Calu3 (cell line): ENCODE results near the gene SGMS2. TPM values are rescaled to one million over a fixed set of nuclear protein-coding genes. Genes with fewer than 3 reads are reported as not detected.

Experiments used
- BruUV-seq: library from RNA; stranded (reverse); fragments of 400-500 nt; replicated peaks from 2 replicates; lab custom pipeline; 2021; lab: Mats Ljungman, UMichigan
- CTCF ChIA-PET: fragments of 300-600 bp; sonication (Branson Sonifier 250); formaldehyde crosslinking; loops from one replicate; lab custom pipeline; 2022; ENCODE audit warnings: antibody characterized with exemption; lab: Charles Lee
- DNase-seq: peaks from one replicate; pipeline ENCODE4 v3.0.0; 2022
- H3K27ac Mint-ChIP-seq: one replicate; pipeline ENCODE4 v1.8.0; 2022; ENCODE audit warnings: mixed read lengths; ENCODE audit not compliant: unreplicated experiment
- H3K27me3 Mint-ChIP-seq: one replicate; pipeline ENCODE4 v1.8.0; 2022; ENCODE audit warnings: mixed read lengths; ENCODE audit not compliant: unreplicated experiment
- H3K36me3 Mint-ChIP-seq: one replicate; pipeline ENCODE4 v1.8.0; 2022; ENCODE audit warnings: mild to moderate bottlenecking, moderate library complexity, mixed read lengths; ENCODE audit not compliant: insufficient read depth, unreplicated experiment
- H3K4me1 Mint-ChIP-seq: one replicate; pipeline ENCODE4 v1.8.0; 2022; ENCODE audit warnings: mild to moderate bottlenecking, low read depth, mixed read lengths; ENCODE audit not compliant: unreplicated experiment
- H3K4me3 Mint-ChIP-seq: one replicate; pipeline ENCODE4 v1.8.0; 2022; ENCODE audit warnings: mild to moderate bottlenecking, low read depth, moderate library complexity, mixed read lengths; ENCODE audit not compliant: unreplicated experiment
- H3K9me3 Mint-ChIP-seq: one replicate; pipeline ENCODE4 v1.8.0; 2022; ENCODE audit warnings: low read depth, mixed read lengths; ENCODE audit not compliant: unreplicated experiment
- CTCF ChIP-seq: fragments of 200-600 bp; IDR thresholded peaks from one replicate; pipeline ENCODE4 v1.8.0; 2022; ENCODE audit warnings: antibody characterized with exemption; ENCODE audit not compliant: unreplicated experiment
- intact Hi-C: fragments of 100-400 bp; cut with micrococcal nuclease; formaldehyde crosslinking; loops from one replicate; pipeline ENCODE4 v1.10.0; 2022; ENCODE audit not compliant: unreplicated experiment
- total RNA-seq: library from RNA; stranded (reverse); gene quantifications from 2 replicates; pipeline ENCODE4 v1.2.3, GENCODE V29; 2022

The SGMS2 gene
- total RNA-seq, 1 experiment from 2014 or later, result 67.2 TPM

DNA sequence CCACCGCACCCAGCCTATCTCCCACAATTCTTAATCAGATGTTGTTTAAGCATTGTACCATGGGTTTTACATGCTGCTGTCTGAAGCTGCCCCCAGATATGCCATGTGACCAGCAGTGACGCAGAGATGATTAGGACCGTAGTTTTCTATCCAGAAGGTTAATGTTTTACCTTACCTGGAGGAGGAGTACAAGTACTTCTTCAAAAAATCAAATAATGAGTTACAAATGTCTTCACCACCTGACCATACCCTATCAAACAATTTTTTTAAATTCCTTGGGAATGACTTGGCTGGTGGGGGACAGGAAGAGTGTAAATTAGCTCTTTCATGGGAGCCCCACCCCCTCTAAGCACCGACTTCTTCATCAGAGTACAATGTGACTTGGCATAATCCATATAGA is 16.2 kb upstream of the SGMS2 start:
- Mint-ChIP-seq H3K36me3 (peaks cover 6% of the 10 kb centered on the region), H3K4me1 (peaks cover 42% of the 10 kb centered on the region), H3K9me3 (peaks cover 4% of the 10 kb centered on the region), H3K27me3 (no peaks in the 10 kb centered on the region), H3K4me3 (peak overlapping the region; percentile 25), H3K27ac (peak overlapping the region; percentile 93)
- no peak for TF ChIP-seq CTCF
- no TSS peak for BruUV-seq
- intact Hi-C loops, result no loop called here
- CTCF ChIA-PET, result interaction anchor here (1.3 to 1.4 kb wide), 2 partner anchors 10 to 16 kb away, joined by 3 to 7 read pairs; partner anchors contain the start of gene SGMS2
- DNase-seq, result peak; percentile 52

GRCh38 chr4:107809210-107809609 is 15.5 kb upstream of the SGMS2 start:
- peaks cover 6% of the 10 kb centered on the region for H3K36me3 Mint-ChIP-seq
- no peak for TF ChIP-seq CTCF
- intact Hi-C loops, result no loop called here
- CTCF ChIA-PET, result interaction anchor here (1.1 to 1.4 kb wide), 2 partner anchors 9 to 14 kb away, joined by 3 read pairs; no protein-coding TSS in a partner anchor
- H3K9me3 Mint-ChIP-seq, result peaks cover 2% of the 10 kb centered on the region
- H3K27ac Mint-ChIP-seq, result peak overlapping the region; percentile 93
- no peaks in the 10 kb centered on the region for H3K27me3 Mint-ChIP-seq
- peaks cover 42% of the 10 kb centered on the region for H3K4me1 Mint-ChIP-seq
- no peak for DNase-seq
- H3K4me3 Mint-ChIP-seq, result peak overlapping the region; percentile 27
- TSS peak; percentile 84 for BruUV-seq

DNA sequence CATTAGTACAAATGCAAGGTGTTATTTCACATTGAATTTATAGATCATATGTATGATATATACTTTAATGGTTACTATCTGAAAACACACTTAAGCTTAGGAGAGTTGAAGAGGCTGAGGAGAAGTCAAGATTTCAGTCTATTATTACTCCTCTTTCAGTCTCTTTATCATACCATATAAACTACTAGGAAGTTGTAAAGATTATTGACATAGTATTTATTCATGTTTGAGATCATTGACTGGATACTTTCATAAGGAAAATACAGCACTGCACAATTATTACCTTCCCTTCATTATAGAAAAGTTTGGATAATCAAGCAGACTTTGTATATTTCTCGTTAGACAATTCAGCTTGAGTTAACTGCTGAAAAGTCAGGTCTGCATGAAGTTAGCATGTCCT is 10.0 kb upstream of the SGMS2 start:
- Mint-ChIP-seq H3K27me3 (no peaks in the 10 kb centered on the region), H3K27ac (no peak overlapping the region), H3K4me3 (no peak overlapping the region), H3K4me1 (peaks cover 37% of the 10 kb centered on the region), H3K9me3 (peaks cover 3% of the 10 kb centered on the region), H3K36me3 (no peaks in the 10 kb centered on the region)
- no TSS peak for BruUV-seq
- CTCF ChIA-PET, result no interaction called here
- intact Hi-C loops, result no loop called here
- no peak for DNase-seq
- TF ChIP-seq CTCF, result no peak

GRCh38 chr4:107815158-107815557 is 9.6 kb upstream of the SGMS2 start:
- Mint-ChIP-seq H3K36me3 (no peaks in the 10 kb centered on the region), H3K27ac (no peak overlapping the region), H3K4me1 (peaks cover 36% of the 10 kb centered on the region), H3K9me3 (peaks cover 3% of the 10 kb centered on the region), H3K27me3 (no peaks in the 10 kb centered on the region), H3K4me3 (no peak overlapping the region)
- BruUV-seq, result no TSS peak
- no peak for TF ChIP-seq CTCF
- CTCF ChIA-PET, result no interaction called here
- intact Hi-C loops, result no loop called here
- DNase-seq, result no peak
